Epithelial cell of proximal tubule (primary cell): ENCODE results near the gene AEBP1. TPM values are rescaled to one million over a fixed set of nuclear protein-coding genes. Genes with fewer than 3 reads are reported as not detected.

Experiments
- DNase-seq: peaks from one replicate; pipeline ENCODE4 v3.0.0-alpha.2; 2011; ENCODE audit warnings: low read depth
- H3K4me3 ChIP-seq: 2 replicates; pipeline ENCODE4 v1.5.1; 2011; ENCODE audit warnings: low read depth, mild to moderate bottlenecking, low read length
- total RNA-seq: library from RNA; depleted of rRNA; stranded (reverse); fragments of >200 nt; gene quantifications from 2 replicates; pipeline ENCODE4 v1.2.3, GENCODE V29; 2015
- TF ChIP-seq, protein P1 (sequence below): conservative IDR thresholded peaks from 2 replicates; pipeline ENCODE4 v1.5.1; 2012; ENCODE audit warnings: low read depth, mild to moderate bottlenecking, low read length

AEBP1 gene
- total RNA-seq, 1 donor from 2014 or later, result 78.4 TPM

DNA sequence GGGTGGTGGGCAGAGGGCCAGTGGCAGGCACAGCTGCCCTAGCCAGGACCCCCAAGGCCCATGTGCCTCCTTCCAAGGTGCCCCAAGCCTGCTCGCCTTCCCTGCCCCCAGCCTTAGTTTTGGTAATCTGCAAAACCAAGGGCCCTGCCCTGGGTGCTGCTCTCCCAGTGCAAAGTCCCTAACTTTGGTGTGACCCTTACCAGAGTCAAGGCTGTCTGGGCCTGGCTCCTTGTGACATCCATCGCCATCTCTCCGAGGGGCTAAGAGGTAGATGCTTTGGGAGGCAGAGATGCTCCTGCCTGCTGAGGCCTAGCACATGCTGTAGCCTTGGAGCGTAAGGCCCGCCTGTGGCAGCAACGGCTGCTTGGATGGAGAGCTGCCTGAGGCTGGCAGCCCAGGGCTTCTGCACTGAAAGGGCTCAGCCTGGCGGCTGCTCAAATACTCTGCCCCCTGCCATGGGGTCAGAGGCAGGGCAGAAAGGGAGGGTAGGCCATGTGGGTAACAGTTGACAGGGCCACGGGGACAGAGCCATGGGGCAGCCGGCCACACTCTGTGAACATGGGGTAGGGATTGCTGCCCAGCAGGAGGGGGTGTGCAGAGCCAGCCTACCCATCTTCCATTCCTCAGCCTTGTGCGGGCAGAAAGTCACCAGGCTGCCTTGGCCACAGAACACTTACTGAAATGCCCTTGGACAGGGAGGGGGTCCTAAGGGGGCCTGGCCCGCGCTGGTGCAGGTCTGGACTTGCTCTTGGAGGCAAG, 54.9 kb downstream of the AEBP1 start:
- no peak overlapping the region for H3K4me3 ChIP-seq
- no peak for DNase-seq
- TF ChIP-seq, protein P1, sequence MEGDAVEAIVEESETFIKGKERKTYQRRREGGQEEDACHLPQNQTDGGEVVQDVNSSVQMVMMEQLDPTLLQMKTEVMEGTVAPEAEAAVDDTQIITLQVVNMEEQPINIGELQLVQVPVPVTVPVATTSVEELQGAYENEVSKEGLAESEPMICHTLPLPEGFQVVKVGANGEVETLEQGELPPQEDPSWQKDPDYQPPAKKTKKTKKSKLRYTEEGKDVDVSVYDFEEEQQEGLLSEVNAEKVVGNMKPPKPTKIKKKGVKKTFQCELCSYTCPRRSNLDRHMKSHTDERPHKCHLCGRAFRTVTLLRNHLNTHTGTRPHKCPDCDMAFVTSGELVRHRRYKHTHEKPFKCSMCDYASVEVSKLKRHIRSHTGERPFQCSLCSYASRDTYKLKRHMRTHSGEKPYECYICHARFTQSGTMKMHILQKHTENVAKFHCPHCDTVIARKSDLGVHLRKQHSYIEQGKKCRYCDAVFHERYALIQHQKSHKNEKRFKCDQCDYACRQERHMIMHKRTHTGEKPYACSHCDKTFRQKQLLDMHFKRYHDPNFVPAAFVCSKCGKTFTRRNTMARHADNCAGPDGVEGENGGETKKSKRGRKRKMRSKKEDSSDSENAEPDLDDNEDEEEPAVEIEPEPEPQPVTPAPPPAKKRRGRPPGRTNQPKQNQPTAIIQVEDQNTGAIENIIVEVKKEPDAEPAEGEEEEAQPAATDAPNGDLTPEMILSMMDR, result no peak

- DNase-seq, result no peak
- H3K4me3 ChIP-seq, result no peak overlapping the region
- TF ChIP-seq, protein P1, result no peak
Measured at GRCh38 chr7:44159824-44160630, 55.9 kb downstream of the AEBP1 start.

DNA sequence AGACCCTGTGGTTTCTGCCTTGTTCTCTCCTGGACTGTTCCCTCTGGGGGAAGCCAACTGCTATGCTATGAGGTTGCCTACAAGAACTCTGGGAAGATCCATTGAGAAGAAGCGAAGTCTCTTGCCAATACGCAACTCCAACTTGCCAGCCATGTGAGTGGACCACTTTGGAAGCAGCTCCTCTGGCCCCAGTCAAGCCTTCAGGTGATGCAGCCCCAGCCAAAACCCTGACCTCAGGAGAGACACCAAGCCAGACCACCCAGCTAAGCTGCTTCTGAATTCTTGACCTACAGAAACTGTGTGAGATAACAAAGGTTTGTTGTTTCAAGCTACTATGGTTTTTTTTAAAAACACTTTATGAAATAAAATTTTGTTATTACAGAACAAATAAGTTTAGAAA, 57.2 kb downstream of the AEBP1 start:
- TF ChIP-seq, protein P1, result no peak
- no peak overlapping the region for H3K4me3 ChIP-seq
- no peak for DNase-seq

DNA sequence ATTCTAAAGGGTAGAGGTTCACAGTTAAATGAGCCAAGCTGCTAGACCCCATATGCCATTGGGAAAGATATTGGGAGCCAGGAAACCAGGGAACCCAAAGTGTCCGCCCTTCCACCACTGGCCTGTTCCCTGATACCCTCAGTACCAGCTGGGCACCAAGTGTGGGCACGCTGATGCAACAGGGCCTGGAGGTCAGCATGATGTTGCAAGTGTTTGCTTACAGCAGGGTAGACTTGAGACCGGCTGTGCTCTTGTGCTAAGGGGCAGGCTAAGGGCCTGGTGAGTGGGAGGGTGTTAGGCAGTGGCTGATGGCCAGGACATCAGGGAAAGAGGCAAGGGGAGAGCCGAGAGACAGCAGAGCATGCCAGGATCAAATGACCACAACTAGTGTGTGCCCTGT, 58.0 kb downstream of the AEBP1 start:
- H3K4me3 ChIP-seq, result no peak overlapping the region
- TF ChIP-seq, protein P1, result no peak
- no peak for DNase-seq

GRCh38 chr7:44162785-44163395, 58.7 kb downstream of the AEBP1 start:
- H3K4me3 ChIP-seq, result no peak overlapping the region
- no peak for DNase-seq
- TF ChIP-seq, protein P1, result no peak

DNA sequence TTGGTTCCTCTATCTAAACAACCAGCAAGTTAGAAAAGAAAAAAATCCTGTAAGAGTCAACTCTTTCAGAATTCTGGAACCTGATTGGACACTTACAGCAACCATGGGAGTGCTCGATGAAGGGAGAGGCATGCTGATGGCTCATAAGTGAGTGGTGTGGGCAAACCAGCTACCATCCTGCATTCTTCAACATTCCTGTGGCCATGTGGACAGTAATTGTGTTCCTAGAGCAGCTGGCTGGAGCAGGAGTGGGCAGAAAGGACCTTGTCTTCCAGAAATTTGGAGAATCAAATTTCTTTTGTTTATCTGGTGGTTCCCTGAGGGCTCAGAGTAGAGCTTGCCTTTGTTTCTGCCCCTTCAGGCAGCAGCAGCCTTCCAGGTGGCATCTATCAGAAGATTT, 59.4 kb downstream of the AEBP1 start:
- TF ChIP-seq, protein P1, result no peak
- peak; percentile 63 for DNase-seq
- H3K4me3 ChIP-seq, result no peak overlapping the region

Other genes with a start within 250 kb of the AEBP1 start
- 156 and 225 TPM in 2 replicates for gene MRPS24, start 234.8 kb upstream of the AEBP1 start, total RNA-seq
- gene URGCP, start 197.7 kb upstream of the AEBP1 start, total RNA-seq, result 17.6 and 17.7 TPM in 2 replicates
- 22.5 and 26.7 TPM in 2 replicates for gene UBE2D4, start 177.9 kb upstream of the AEBP1 start, total RNA-seq
- gene SPDYE1, start 106.4 kb upstream of the AEBP1 start, total RNA-seq, result not detected in 2 replicates
- 97.7 and 151 TPM in 2 replicates for gene DBNL, start 59.6 kb upstream of the AEBP1 start, total RNA-seq
- gene PGAM2, start 38.8 kb upstream of the AEBP1 start, total RNA-seq, result not detected in 2 replicates
- gene POLM, start 21.8 kb upstream of the AEBP1 start, total RNA-seq, result 8.0 and 19.1 TPM in 2 replicates
- 92.7 and 160 TPM in 2 replicates for gene POLD2, start 19.2 kb downstream of the AEBP1 start, total RNA-seq
- gene MYL7, start 37.0 kb downstream of the AEBP1 start, total RNA-seq, result not detected in 2 replicates
- 1.0 and 2.2 TPM in 2 replicates for gene GCK, start 85.1 kb downstream of the AEBP1 start, total RNA-seq
- 79.3 and 111 TPM in 2 replicates for gene YKT6, start 96.6 kb downstream of the AEBP1 start, total RNA-seq
- gene CAMK2B, start 221.2 kb downstream of the AEBP1 start, total RNA-seq, result not detected in 2 replicates